GM19463 (cell line): ENCODE measurements around the gene ERICH2.

Experiments
- ATAC-seq: cut with Tn5 transposase; IDR thresholded peaks from one replicate; pipeline ENCODE4 v1.9.1; 2021; ENCODE audit warnings: mild to moderate bottlenecking, moderate library complexity; ENCODE audit not compliant: unreplicated experiment

ERICH2 gene

GRCh38 chr2:170762760-170763159, 7.4 kb upstream of the ERICH2 start:
- ATAC-seq = no peak

- no peak for ATAC-seq
Observed at GRCh38 chr2:170763232-170763631, 6.9 kb upstream of the ERICH2 start.

- ATAC-seq = no peak
Observed at GRCh38 chr2:170764880-170765261, 5.3 kb upstream of the ERICH2 start.

GRCh38 chr2:170766693-170767092, 3.5 kb upstream of the ERICH2 start:
- no peak for ATAC-seq

- ATAC-seq = peak; percentile 89
Observed at GRCh38 chr2:170770606-170771420, 635 bp downstream of the ERICH2 start.

- no peak for ATAC-seq
Observed at GRCh38 chr2:170771421-170771937, 1.3 kb downstream of the ERICH2 start.

- no peak for ATAC-seq
Observed at GRCh38 chr2:170772295-170772694, 2.1 kb downstream of the ERICH2 start.

GRCh38 chr2:170774074-170774473, 3.9 kb downstream of the ERICH2 start:
- ATAC-seq = no peak

GRCh38 chr2:170778900-170779299, 8.7 kb downstream of the ERICH2 start:
- ATAC-seq = no peak

GRCh38 chr2:170779304-170779703, 9.1 kb downstream of the ERICH2 start:
- no peak for ATAC-seq

- no peak for ATAC-seq
Observed at GRCh38 chr2:170782673-170783072, 12.5 kb downstream of the ERICH2 start.

- no peak for ATAC-seq
Observed at GRCh38 chr2:170783549-170783948, 13.4 kb downstream of the ERICH2 start.

- ATAC-seq = no peak
Observed at GRCh38 chr2:170798996-170799395, 28.8 kb downstream of the ERICH2 start.

- ATAC-seq = no peak
Observed at GRCh38 chr2:170806548-170806947, 36.4 kb downstream of the ERICH2 start.

GRCh38 chr2:170812710-170813600, 42.8 kb downstream of the ERICH2 start:
- ATAC-seq = no peak

GRCh38 chr2:170813611-170814532, 43.7 kb downstream of the ERICH2 start:
- ATAC-seq = no peak

GRCh38 chr2:170814533-170815230, 44.5 kb downstream of the ERICH2 start:
- ATAC-seq = no peak

- no peak for ATAC-seq
Observed at GRCh38 chr2:170815311-170815710, 45.1 kb downstream of the ERICH2 start.

- peak; percentile 41 for ATAC-seq
Observed at GRCh38 chr2:170815746-170816503, 45.7 kb downstream of the ERICH2 start.
